NCI-H748 (cell line): ENCODE results near the gene TMEM213.

Source experiments
- DNase-seq: peaks from one replicate; lab custom pipeline; 2025; ENCODE audit not compliant: unreplicated experiment; lab: John Stamatoyannopoulos, UW

The TMEM213 gene

GRCh38 chr7:138837627-138838026, 39.8 kb downstream of the TMEM213 start:
- peak; percentile 97 for DNase-seq

- DNase-seq = peak; percentile 71
Measured at GRCh38 chr7:138838166-138838565, 40.4 kb downstream of the TMEM213 start.

- DNase-seq = no peak
Measured at GRCh38 chr7:138842111-138842510, 44.3 kb downstream of the TMEM213 start.

GRCh38 chr7:138843632-138844580, 46.1 kb downstream of the TMEM213 start:
- DNase-seq = no peak

DNA sequence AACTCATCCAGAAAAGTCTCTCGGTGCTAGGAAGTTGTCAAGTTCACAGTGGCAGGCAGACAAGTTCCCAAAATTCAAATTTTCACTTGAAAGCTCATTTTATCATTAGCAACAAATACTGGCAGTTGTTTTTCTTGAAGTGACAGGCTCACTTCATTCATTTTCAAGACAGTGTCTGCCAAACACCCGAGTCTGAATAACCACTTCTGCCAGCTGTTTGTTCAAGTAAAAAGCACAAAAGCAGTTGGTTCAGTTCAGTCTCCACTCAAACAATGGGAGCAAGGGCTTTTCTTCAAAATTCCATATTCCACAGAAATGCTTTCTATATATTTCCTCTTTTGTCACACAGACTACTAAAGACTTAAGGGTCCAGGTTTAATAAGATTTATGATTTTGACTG, 47.9 kb downstream of the TMEM213 start:
- DNase-seq = no peak

- DNase-seq = no peak
Measured at GRCh38 chr7:138848056-138848980, 50.5 kb downstream of the TMEM213 start.

GRCh38 chr7:138849701-138850100, 51.9 kb downstream of the TMEM213 start:
- no peak for DNase-seq

DNA sequence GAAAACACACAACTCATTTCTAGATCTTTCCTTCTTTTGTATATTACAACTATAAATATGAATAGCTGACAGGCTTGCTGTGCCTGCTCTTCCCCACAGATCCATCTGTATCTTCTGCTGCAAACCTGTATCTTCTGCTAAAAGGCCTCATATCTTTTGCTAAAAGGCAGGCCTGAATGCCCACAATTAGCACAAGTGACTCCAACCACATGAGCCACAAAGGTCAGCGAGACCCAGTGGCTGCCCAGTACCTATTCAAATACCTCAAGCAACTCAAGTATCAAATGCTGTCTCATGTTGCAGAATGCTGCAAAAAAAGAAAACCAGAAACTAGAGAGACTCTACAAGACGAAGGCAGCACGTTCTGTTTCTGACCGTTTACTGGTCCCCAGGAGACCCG, 54.7 kb downstream of the TMEM213 start:
- no peak for DNase-seq

GRCh38 chr7:138853448-138853847, 55.7 kb downstream of the TMEM213 start:
- no peak for DNase-seq

- no peak for DNase-seq
Measured at GRCh38 chr7:138854115-138854645, 56.4 kb downstream of the TMEM213 start.

DNA sequence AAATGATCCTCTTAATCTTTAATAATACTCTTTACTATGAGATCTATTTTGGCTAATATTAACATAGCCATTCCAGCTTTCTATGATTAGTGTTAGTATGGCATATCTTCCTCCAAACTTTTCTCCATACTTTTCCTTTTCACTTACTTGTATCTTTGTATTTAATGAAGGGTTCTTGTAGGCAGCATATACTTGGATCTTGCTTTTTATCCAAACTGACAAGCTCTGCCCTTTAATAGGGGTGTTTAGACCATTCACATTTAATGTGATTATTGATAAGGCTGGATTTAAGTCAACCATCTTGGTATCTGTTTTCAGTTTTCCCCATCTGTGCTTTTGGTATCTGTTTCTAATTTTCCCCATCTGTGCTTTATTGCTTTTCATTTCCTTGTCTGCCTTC, 59.9 kb downstream of the TMEM213 start:
- DNase-seq = no peak

DNA sequence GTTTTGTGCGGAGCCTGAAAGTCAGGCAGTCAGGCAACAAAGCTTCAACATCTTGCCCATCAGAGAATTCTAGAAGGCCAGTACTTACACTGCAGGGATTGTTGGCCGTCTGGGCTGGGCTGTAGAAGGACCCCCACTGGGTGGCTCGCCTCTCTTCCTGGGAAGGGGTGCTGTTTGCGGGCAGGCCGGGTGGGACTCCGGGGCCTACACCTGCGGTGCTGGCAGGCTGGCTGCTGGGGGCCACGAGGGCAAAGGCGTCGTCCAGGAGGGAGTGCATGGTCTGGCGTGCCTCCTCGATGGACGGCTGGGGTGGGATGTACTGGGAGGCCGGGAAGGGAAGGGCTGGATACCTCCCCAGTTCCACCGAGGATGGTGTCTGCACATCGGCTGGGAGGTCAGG, 63.3 kb downstream of the TMEM213 start:
- DNase-seq = no peak

- DNase-seq = no peak
Measured at GRCh38 chr7:138863931-138864330, 66.1 kb downstream of the TMEM213 start.

GRCh38 chr7:138864667-138865066, 66.9 kb downstream of the TMEM213 start:
- DNase-seq = no peak

DNA sequence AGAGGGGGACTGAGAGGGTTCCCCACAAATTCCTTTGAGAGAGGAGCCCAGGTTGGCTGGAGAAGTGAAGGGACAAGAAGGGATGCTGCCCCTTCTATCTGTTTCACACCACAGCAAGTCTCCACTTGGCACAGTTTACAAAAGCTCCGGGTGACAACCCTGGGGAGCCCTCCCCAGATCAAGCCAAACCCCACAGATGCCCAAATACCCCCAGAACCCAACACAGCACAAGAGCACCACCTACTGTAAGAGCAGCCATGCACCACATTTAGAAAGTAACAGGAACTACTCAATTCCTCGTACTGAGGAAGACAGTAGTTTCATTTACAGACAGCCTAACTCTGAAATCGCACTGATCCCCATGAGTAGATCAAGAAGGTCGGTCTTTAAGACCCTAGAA, 68.0 kb downstream of the TMEM213 start:
- peak; percentile 6 for DNase-seq

- DNase-seq = no peak
Measured at GRCh38 chr7:138866353-138866752, 68.6 kb downstream of the TMEM213 start.

DNA sequence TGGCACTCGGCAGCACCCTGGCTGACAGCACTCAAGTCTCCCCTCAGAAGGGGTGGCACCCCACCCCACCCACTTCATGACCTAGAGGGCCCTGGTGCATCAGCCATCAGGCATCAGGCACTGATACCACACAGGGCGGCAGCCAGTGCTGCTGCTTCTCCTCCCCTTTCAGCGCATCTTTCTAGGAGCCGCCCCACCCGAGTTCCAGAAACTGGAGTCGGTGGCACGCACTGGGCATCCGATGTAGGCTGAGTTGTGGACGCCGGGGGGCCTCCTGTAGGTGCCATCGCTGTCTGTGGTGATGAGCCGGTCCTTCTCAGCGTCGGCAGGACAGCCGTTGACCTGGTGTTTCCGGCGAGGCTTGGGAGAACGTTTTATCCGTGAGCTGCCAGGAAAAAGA, 70.0 kb downstream of the TMEM213 start:
- DNase-seq = no peak

DNA sequence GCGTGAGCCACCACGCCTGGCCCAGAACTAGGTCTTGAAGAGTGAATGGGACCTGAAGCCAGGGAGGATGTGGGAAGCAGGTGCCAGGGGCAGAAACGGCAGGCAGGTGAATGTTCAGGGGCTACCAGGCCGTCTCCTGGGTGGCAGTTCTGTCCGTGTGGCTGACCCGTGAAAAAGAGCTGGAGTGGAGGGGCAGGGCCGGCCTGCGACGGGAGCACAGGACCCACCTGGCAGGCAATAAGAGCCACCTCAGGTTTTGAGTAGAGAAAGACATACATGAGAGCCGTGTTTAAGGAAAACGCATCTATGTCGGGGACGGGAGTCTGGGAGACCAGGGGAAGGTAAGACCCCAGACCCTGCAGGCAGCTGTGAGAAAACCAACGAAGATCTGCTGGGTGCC, 70.9 kb downstream of the TMEM213 start:
- DNase-seq = no peak

DNA sequence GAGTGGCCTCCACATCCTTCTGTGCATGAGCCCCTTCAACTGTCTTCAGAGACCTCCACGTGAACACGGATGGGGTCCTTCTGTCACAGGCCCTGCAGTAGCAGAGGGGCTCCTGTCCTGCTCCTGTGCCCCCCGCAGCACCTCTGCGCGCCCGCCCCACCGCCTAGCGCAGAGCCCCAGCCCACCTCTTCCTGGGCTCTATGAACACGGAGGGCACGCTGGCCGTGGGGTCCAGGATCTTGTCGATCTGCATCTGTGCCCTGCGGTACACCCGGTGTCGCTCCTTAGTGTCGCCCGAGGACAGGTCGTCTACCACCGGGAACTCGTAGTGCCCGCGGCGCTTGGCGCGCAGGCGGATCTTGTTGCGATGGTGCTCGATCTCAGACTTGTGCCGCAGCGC, 71.6 kb downstream of the TMEM213 start:
- DNase-seq = no peak

DNA sequence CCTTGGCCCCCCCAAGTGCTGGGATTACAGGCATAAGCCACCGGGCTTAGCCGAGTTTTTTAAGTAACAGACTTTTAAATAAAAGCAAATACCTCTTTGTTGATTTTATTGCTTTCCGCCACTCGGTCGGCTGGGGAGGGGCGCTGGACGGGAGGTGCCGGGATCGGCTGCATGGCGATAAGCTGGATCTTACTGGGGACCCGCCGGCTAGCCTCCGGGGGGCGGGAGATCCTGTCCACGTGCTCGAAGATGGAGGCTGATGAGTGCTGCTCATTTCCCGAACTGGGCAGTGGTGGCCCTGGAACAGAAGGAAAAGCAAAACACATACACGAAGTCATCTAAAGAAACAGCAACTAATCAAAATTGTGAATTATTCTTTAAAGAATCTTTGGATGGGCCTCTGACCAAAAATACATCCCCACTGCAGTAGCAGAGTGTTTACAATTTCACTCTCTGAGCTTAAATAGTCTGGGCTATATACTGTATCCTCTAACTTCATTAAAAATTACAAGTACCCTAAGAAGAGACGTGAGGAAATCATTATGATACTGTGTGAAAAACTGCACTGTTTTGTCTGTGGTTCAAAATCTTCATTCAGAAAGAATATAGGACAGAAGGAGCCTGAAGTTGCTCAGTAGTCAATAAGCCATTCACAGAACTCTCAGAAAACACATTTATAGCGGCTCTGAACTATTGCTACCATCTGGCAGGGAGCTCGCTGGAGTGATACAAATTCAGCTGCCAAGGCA, 73.4 kb downstream of the TMEM213 start:
- no peak for DNase-seq

GRCh38 chr7:138871814-138872090, 74.0 kb downstream of the TMEM213 start:
- DNase-seq = no peak
